ENCODE data around the gene MPDZ.

Gene MPDZ

GRCh38 chr9:13278368-13279246 is 885 bp downstream of the MPDZ start (continued):
- TF ChIP-seq ZBTB10 (tag by site-specific recombination; IDR thresholded peaks at IDR 0.05) (peak; percentile 47; the same call in 1 of the 2 replicates), ZNF645 (tag by site-specific recombination; IDR thresholded peaks at IDR 0.05) (no peak), ZNF501 (tag by site-specific recombination; IDR thresholded peaks at IDR 0.05) (no peak; the same call in 1 of the 2 replicates), ZNF629 (tag by site-specific recombination; IDR thresholded peaks at IDR 0.05) (peak; percentile 73; the same call in 1 of the 2 replicates), ZNF580 (tag by site-specific recombination; IDR thresholded peaks at IDR 0.05) (no peak), ZNF324 (tag by site-specific recombination; IDR thresholded peaks at IDR 0.05) (no peak), REPIN1 (tag by site-specific recombination; IDR thresholded peaks at IDR 0.05; ENCODE audit: low read depth) (no peak), ZNF677 (tag by site-specific recombination; IDR thresholded peaks at IDR 0.05) (no peak), ZIC2 (tag by site-specific recombination; IDR thresholded peaks at IDR 0.05) (peak; percentile 71), FEZF1 (tag by site-specific recombination; IDR thresholded peaks at IDR 0.05) (no peak), ZNF510 (tag by site-specific recombination; IDR thresholded peaks at IDR 0.05; ENCODE audit: insufficient replicate concordance) (no peak), PATZ1 (tag by site-specific recombination; IDR thresholded peaks at IDR 0.05) (peak; percentile 59), YY1 (tag by site-specific recombination; IDR thresholded peaks at IDR 0.05) (no peak), ZXDB (tag by site-specific recombination; IDR thresholded peaks at IDR 0.05) (peak; percentile 76), ZNF585B (tag by site-specific recombination; IDR thresholded peaks at IDR 0.05) (no peak), ZNF571 (tag by site-specific recombination; IDR thresholded peaks at IDR 0.05) (no peak), ZNF529 (tag by site-specific recombination; IDR thresholded peaks at IDR 0.05; ENCODE audit: insufficient replicate concordance) (no peak), ZBTB6 (tag by site-specific recombination; IDR thresholded peaks at IDR 0.05) (no peak), ZNF785 (tag by site-specific recombination; IDR thresholded peaks at IDR 0.05) (no peak), ZNF768 (tag by site-specific recombination; IDR thresholded peaks at IDR 0.05) (no peak), GLIS2 (tag by site-specific recombination; IDR thresholded peaks at IDR 0.05) (peak; percentile 85), ZNF521 (tag by site-specific recombination; IDR thresholded peaks at IDR 0.05) (no peak), SALL2 (tag by site-specific recombination; IDR thresholded peaks at IDR 0.05; ENCODE audit: borderline replicate concordance) (no peak), ZNF530 (tag by site-specific recombination; IDR thresholded peaks at IDR 0.05; ENCODE audit: low read depth) (no peak), ZNF623 (tag by site-specific recombination; IDR thresholded peaks at IDR 0.05) (no peak), EGR2 (tag by site-specific recombination; IDR thresholded peaks at IDR 0.05; ENCODE audit: low read depth) (peak; percentile 52), ZNF138 (tag by site-specific recombination; IDR thresholded peaks at IDR 0.05; ENCODE audit: borderline replicate concordance) (no peak), ZNF274 (IDR thresholded peaks at IDR 0.05; ENCODE audit: low read length) (no peak), ZNF274 (tag by site-specific recombination; IDR thresholded peaks at IDR 0.05; ENCODE audit: borderline replicate concordance) (no peak), ZNF560 (tag by site-specific recombination; IDR thresholded peaks at IDR 0.05; ENCODE audit: borderline replicate concordance) (no peak), ZNF776 (tag by site-specific recombination; IDR thresholded peaks at IDR 0.05; ENCODE audit: borderline replicate concordance) (no peak), ZNF449 (tag by site-specific recombination; IDR thresholded peaks at IDR 0.05) (no peak)
